ENCODE measurements around the gene LGR4.

LGR4 gene

GRCh38 chr11:27471589-27472397, 797 bp downstream of the LGR4 start:
- DNase-seq (ENCODE audit: insufficient read length, low spot score) (no peak), FAIRE-seq (peak; percentile 41)
- TF ChIP-seq TAF1 (IDR thresholded peaks at IDR 0.05; ENCODE audit: low read depth, low read length) (no peak), POLR2AphosphoS5 (IDR thresholded peaks at IDR 0.05; ENCODE audit: low read depth, low read length) (no peak)

GRCh38 chr11:27470826-27471588, 1.6 kb downstream of the LGR4 start:
- FAIRE-seq (peak; percentile 70), DNase-seq (ENCODE audit: insufficient read length, low spot score) (no peak)
- TF ChIP-seq SPI1 (IDR thresholded peaks at IDR 0.05; ENCODE audit: low read depth, low read length), result no peak

- no peak for TF ChIP-seq POLR2A (IDR thresholded peaks at IDR 0.05; ENCODE audit: low read depth, low read length)
- TF ChIP-seq SPI1 (IDR thresholded peaks at IDR 0.05; ENCODE audit: low read depth, low read length), result no peak
- no peak for TF ChIP-seq POU2F2 (IDR thresholded peaks at IDR 0.05; ENCODE audit: low read depth, low read length)
- TF ChIP-seq POLR2AphosphoS5 (IDR thresholded peaks at IDR 0.05; ENCODE audit: low read depth, low read length), result no peak
- no peak for TF ChIP-seq TAF1 (IDR thresholded peaks at IDR 0.05; ENCODE audit: low read depth, low read length)
- TF ChIP-seq PAX5 (IDR thresholded peaks at IDR 0.05; ENCODE audit: insufficient read depth, low read length, severe bottlenecking), result no peak
- FAIRE-seq (no peak), DNase-seq (ENCODE audit: insufficient read length, low spot score) (no peak)
Measured at GRCh38 chr11:27470166-27470565, 2.4 kb downstream of the LGR4 start.

- DNase-seq (ENCODE audit: insufficient read length, low spot score) (no peak), FAIRE-seq (no peak)
- no peak for TF ChIP-seq SPI1 (IDR thresholded peaks at IDR 0.05; ENCODE audit: low read depth, low read length)
- TF ChIP-seq PAX5 (IDR thresholded peaks at IDR 0.05; ENCODE audit: insufficient read depth, low read length, severe bottlenecking), result no peak
Measured at GRCh38 chr11:27468995-27469695, 3.4 kb downstream of the LGR4 start.

- peak; percentile 9 for FAIRE-seq
- TF ChIP-seq POLR2AphosphoS5 (IDR thresholded peaks at IDR 0.05; ENCODE audit: low read depth, low read length) (no peak), SPI1 (IDR thresholded peaks at IDR 0.05; ENCODE audit: low read depth, low read length) (no peak), POLR2A (IDR thresholded peaks at IDR 0.05; ENCODE audit: low read depth, low read length) (no peak), POU2F2 (IDR thresholded peaks at IDR 0.05; ENCODE audit: low read depth, low read length) (no peak), PAX5 (IDR thresholded peaks at IDR 0.05; ENCODE audit: insufficient read depth, low read length, severe bottlenecking) (no peak), TAF1 (IDR thresholded peaks at IDR 0.05; ENCODE audit: low read depth, low read length) (no peak)
- DNase-seq (ENCODE audit: insufficient read length, low spot score), result no peak
Measured at GRCh38 chr11:27468209-27468994, 4.2 kb downstream of the LGR4 start.

GRCh38 chr11:27467181-27467913, 5.2 kb downstream of the LGR4 start:
- DNase-seq (ENCODE audit: insufficient read length, low spot score) (no peak), FAIRE-seq (no peak)
- TF ChIP-seq POLR2AphosphoS5 (IDR thresholded peaks at IDR 0.05; ENCODE audit: low read depth, low read length), result no peak
- TF ChIP-seq SPI1 (IDR thresholded peaks at IDR 0.05; ENCODE audit: low read depth, low read length), result no peak
- no peak for TF ChIP-seq POU2F2 (IDR thresholded peaks at IDR 0.05; ENCODE audit: low read depth, low read length)
- TF ChIP-seq PAX5 (IDR thresholded peaks at IDR 0.05; ENCODE audit: insufficient read depth, low read length, severe bottlenecking), result no peak
- no peak for TF ChIP-seq TAF1 (IDR thresholded peaks at IDR 0.05; ENCODE audit: low read depth, low read length)
- TF ChIP-seq POLR2A (IDR thresholded peaks at IDR 0.05; ENCODE audit: low read depth, low read length), result no peak

- DNase-seq (ENCODE audit: insufficient read length, low spot score) (no peak), FAIRE-seq (no peak)
- TF ChIP-seq PAX5 (IDR thresholded peaks at IDR 0.05; ENCODE audit: insufficient read depth, low read length, severe bottlenecking), result no peak
- no peak for TF ChIP-seq POLR2AphosphoS5 (IDR thresholded peaks at IDR 0.05; ENCODE audit: low read depth, low read length)
- no peak for TF ChIP-seq SPI1 (IDR thresholded peaks at IDR 0.05; ENCODE audit: low read depth, low read length)
- TF ChIP-seq POU2F2 (IDR thresholded peaks at IDR 0.05; ENCODE audit: low read depth, low read length), result no peak
- TF ChIP-seq POLR2A (IDR thresholded peaks at IDR 0.05; ENCODE audit: low read depth, low read length), result no peak
- TF ChIP-seq TAF1 (IDR thresholded peaks at IDR 0.05; ENCODE audit: low read depth, low read length), result no peak
Measured at GRCh38 chr11:27466363-27466762, 6.2 kb downstream of the LGR4 start.

GRCh38 chr11:27465629-27466028, 7.0 kb downstream of the LGR4 start:
- DNase-seq (ENCODE audit: insufficient read length, low spot score) (no peak), FAIRE-seq (no peak)
- no peak for TF ChIP-seq POLR2AphosphoS5 (IDR thresholded peaks at IDR 0.05; ENCODE audit: low read depth, low read length)
- TF ChIP-seq POLR2A (IDR thresholded peaks at IDR 0.05; ENCODE audit: low read depth, low read length), result no peak
- TF ChIP-seq PAX5 (IDR thresholded peaks at IDR 0.05; ENCODE audit: insufficient read depth, low read length, severe bottlenecking), result no peak
- no peak for TF ChIP-seq TAF1 (IDR thresholded peaks at IDR 0.05; ENCODE audit: low read depth, low read length)
- no peak for TF ChIP-seq SPI1 (IDR thresholded peaks at IDR 0.05; ENCODE audit: low read depth, low read length)
- no peak for TF ChIP-seq POU2F2 (IDR thresholded peaks at IDR 0.05; ENCODE audit: low read depth, low read length)

- FAIRE-seq (no peak), DNase-seq (ENCODE audit: insufficient read length, low spot score) (no peak)
- no peak for TF ChIP-seq POLR2AphosphoS5 (IDR thresholded peaks at IDR 0.05; ENCODE audit: low read depth, low read length)
Measured at GRCh38 chr11:27464909-27465308, 7.7 kb downstream of the LGR4 start.
